Uterus (tissue), 2 donors: ENCODE measurements around the gene SH3PXD2B.

Experiments
- POLR2A ChIP-seq, 2 donors: fragments of 450-650 bp; IDR thresholded peaks; one replicate each; pipeline ENCODE4 v1.6.1; 2016; ENCODE audit warnings: antibody characterized with exemption in 2 of 2, mild to moderate bottlenecking in 1 of 2, moderate library complexity in 1 of 2
- TF ChIP-seq, protein P1 (sequence below), 4 experiments: fragments of 200-600 bp in 2 of 4; fragments of 450-650 bp in 2 of 4; sonication (generic) in 2 of 4; IDR thresholded peaks; one replicate each; pipeline ENCODE4 v1.5.1; 2016 to 2019; ENCODE audit warnings: antibody characterized with exemption in 4 of 4, mild to moderate bottlenecking in 2 of 4, moderate library complexity in 1 of 4

DNA sequence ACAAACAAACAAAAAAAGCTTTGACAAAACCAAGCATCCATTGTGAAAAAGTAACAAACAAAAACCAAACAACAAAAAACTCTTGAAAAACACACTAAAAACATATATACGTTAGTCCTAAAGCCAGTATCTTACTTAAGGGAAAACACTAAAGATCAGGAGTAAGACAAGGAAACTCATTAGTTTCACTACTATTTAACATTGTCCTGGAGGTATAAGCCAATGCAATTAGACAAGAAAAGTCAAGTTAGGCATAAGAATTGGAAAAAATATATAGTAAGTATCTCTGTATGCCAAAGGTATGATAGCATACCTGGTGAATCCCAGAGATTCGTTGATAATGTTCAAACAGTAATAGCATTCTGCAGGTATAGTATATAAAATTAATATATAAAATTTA, 148.9 kb downstream of the SH3PXD2B start:
- no peak for TF ChIP-seq POLR2A (IDR thresholded peaks at IDR 0.05)
- TF ChIP-seq, protein P1, sequence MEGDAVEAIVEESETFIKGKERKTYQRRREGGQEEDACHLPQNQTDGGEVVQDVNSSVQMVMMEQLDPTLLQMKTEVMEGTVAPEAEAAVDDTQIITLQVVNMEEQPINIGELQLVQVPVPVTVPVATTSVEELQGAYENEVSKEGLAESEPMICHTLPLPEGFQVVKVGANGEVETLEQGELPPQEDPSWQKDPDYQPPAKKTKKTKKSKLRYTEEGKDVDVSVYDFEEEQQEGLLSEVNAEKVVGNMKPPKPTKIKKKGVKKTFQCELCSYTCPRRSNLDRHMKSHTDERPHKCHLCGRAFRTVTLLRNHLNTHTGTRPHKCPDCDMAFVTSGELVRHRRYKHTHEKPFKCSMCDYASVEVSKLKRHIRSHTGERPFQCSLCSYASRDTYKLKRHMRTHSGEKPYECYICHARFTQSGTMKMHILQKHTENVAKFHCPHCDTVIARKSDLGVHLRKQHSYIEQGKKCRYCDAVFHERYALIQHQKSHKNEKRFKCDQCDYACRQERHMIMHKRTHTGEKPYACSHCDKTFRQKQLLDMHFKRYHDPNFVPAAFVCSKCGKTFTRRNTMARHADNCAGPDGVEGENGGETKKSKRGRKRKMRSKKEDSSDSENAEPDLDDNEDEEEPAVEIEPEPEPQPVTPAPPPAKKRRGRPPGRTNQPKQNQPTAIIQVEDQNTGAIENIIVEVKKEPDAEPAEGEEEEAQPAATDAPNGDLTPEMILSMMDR (IDR thresholded peaks at IDR 0.05): no peak
